Activated T-cell treated with anti-CD3 and anti-CD28 coated beads for 48 hours (primary cell): ENCODE results near the gene NACC2.
A peak's percentile ranks its signal among the peaks of the same experiment; 100 is the strongest.
"Not testable (repeated sequence)": the region's sequence is repeated elsewhere in the genome, so short reads cannot be mapped to it uniquely, and the experiment has no call there.

ENCODE experiments used
- DNase-seq: peaks from one replicate; pipeline ENCODE4 v3.0.0-alpha.2; 2020; ENCODE audit warnings: low read depth

NACC2 gene

GRCh38 chr9:135978642-135979546, 116.2 kb downstream of the NACC2 start:
- no peak for DNase-seq

DNA sequence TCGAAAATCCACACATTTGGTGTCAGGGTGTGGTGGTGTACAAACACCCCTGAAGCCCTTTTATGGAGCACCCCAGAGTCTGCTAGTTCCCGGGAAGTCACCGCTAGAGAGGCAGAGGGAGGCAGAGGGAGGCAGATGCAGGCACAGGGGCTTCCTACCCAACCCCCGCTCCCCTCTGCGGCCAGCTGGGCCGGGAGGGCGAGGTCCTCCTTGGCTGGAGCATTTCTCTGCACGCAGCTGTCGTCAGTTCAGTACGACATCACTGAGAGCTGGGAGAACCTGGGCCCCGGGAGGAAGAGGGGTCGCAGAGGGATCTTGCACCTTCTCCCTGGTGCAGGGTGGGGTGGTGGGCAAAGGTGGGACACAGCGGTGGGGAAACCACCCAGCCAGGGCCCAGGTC, 118.1 kb downstream of the NACC2 start:
- DNase-seq, result no peak

GRCh38 chr9:135976531-135976930, 118.6 kb downstream of the NACC2 start:
- no peak for DNase-seq

DNA sequence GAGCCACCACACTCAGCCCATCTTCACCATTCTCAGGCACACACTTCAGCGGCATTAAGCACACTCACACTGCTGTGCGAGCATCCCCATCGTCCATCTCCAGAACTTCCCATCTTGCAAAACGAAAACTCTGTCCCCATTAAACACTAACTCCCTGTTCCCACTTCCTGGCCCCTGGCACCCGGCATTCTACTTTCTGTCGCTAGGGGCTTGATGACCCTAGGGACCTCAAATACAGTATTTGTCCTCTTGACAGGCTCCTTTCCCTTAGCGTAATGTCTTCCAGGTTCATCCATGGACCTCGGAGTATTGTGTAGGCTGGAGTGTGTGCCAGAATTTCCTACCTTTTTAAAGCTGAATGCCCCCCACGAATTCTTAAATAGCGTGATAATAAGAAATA, 119.3 kb downstream of the NACC2 start:
- no peak for DNase-seq

DNA sequence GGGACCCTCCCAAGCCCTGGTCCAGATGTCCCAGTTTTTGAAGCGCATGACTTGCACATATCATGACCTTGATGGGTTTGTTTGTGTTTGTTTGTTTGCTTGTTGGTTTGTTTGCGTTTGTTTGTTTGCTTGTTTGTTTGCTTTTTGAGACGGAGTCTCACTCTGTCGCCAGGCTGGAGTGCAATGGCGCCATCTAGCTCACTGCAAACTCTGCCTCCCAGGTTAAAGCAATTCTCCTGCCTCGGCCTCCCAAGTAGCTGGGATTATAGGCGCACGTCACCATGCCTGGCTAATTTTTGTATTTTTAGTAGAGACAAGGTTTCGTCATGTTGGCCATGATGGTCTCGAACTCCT, 120.9 kb downstream of the NACC2 start:
- no peak for DNase-seq

GRCh38 chr9:135973277-135974219, 121.5 kb downstream of the NACC2 start:
- no peak for DNase-seq

DNA sequence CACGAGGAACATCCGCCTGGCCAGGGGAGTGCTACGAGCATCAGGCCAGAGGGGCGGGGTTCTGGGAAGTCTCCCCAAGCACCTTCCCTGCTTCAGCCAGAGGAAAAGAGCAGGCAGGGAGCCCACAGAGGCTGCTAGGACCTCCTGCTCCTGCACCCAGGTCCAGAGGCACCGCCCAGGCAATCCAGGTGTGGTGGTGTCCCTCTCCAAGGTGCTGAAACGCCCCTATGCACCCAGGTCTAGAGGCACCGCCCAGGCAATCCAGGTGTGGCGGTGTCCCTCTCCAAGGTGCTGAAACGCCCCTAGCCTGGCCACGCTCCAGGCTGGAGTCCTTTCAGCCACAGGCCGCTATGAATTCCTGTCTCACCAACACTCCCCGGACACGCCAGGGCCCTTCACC, 123.2 kb downstream of the NACC2 start:
- DNase-seq, result no peak

GRCh38 chr9:135971111-135971766, 123.8 kb downstream of the NACC2 start:
- DNase-seq, result no peak

DNA sequence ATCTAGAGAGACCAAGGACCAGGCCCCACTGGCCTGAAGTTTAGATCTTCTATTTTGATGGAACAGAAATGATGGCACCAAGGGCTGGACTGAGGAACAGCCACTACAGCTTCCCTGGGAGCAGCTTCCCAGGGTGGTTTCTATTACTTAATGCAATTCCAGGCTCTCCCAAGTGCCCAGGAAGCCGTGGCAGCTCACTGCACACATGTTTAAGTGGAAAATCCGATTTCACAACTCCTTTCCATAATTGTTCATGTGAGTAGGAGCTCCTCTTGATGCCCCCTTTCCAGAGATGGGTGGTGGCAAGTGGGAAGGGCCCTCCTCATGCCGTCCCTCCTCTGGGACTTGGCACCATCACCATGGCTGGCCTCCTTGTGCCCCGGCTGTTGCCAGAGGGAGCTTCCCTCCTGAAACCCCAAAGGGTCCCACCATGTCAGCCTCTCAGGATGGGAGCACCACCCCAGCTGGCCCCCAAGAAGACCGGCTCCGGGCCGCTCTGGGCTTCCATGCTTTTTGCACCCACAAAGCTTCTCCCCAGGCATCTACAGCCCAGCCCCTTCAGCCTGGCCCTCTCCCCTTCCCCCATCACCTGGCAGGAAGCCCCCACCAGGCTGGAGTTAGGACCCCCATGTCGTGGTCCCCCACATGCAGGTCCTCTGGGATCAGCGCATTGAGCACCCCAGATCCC, 124.8 kb downstream of the NACC2 start:
- DNase-seq, result no peak

DNA sequence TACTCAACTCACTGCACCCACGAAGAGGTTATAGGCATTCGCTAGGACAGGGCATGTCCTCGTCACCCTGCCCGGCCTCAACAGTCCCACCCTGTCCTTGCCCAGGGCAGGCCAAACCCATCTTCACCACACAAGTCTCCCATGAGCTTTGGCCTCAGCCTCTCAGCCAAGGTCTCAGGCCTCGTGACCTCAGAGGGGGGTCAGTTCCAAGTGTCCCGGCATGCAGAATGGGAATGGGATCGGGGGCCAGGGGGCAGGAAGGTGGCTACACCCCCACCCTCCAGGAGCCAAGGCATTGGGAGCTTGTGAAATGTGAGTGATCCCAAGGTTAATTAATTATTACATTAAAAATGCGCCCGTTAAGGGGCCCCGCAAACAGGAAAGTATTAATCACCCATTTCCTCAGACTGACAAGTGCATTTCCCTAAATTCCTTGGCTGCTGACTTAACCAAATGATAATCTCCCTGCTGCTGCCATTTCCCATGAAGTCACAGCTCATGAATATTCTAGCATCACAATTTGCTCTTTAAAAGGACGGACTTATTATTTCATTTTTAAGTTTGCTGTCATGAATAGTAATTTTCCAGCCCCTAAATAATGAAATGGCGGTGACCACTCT, 125.9 kb downstream of the NACC2 start:
- no peak for DNase-seq

GRCh38 chr9:135968601-135969000, 126.5 kb downstream of the NACC2 start:
- DNase-seq, result no peak

GRCh38 chr9:135968083-135968476, 127.0 kb downstream of the NACC2 start:
- DNase-seq, result no peak

DNA sequence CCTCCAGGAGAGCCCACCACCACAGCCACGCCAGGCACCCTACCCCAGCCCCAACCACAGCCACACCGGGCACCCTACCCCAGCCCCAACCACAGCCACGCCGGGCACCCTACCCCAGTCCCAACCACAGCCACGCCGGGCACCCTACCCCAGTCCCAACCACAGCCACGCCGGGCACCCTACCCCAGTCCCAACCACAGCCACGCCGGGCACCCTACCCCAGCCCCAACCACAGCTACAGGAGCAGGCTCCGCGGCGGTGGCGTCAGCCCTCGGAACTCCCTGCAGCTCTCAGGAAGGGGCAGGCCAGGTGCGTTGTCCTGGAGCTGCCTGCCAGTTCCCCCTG, 128.2 kb downstream of the NACC2 start:
- DNase-seq, result not testable (repeated sequence)

DNA sequence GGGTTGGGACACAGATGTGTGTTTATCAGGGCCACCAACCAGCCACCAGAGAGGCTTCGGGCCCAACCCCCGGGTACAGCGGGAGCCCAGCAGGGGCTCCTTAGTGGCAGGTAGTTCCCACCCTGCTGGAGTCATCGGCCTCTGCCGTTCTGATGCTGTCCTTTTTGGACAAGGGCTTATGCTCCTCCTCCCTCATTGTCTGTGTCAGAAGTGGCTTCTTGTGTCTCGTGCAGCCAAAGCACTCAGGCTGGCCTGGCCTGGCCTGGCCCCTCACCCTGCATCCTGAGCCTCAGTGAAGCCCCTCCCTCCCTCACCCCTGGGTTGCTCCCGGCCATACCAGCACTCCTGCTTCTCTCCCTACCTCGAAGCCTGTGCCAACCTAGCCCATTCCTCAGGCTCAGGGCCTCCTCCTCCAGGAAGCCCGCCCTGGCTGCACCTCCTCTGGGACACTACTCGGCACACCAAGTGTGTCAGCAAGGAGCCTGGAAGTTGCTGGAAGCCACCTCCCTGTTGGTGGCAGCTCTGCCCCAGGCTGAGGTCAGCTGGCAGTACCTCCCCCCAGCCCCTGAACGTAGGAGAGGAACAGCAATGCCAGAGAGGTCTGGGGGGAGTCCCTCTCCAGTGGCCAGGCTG, 129.8 kb downstream of the NACC2 start:
- DNase-seq, result no peak

GRCh38 chr9:135963938-135964337, 131.2 kb downstream of the NACC2 start:
- no peak for DNase-seq

DNA sequence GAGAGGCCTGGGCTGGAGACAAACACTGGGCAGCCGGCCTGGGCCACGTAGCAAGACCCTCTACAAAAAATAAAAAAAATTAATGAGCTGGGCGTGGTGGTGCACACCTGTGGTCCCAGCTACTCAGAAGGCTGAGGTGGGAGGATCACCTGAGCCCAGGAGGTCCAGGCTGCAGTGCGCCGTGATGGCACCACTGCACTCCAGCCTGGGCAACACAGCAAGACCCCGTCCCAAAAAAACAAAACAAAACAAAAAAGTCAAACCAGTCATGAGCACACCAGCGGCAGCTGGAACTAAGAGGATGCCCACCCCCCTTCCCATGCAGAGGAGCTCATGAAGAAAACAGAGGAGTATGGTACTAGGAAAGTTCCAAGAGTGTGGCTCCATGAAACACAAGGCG, 131.8 kb downstream of the NACC2 start:
- DNase-seq, result no peak

- DNase-seq, result no peak
Observed at GRCh38 chr9:135962696-135963307, 132.3 kb downstream of the NACC2 start.

GRCh38 chr9:135961811-135962695, 133.0 kb downstream of the NACC2 start:
- DNase-seq, result no peak

DNA sequence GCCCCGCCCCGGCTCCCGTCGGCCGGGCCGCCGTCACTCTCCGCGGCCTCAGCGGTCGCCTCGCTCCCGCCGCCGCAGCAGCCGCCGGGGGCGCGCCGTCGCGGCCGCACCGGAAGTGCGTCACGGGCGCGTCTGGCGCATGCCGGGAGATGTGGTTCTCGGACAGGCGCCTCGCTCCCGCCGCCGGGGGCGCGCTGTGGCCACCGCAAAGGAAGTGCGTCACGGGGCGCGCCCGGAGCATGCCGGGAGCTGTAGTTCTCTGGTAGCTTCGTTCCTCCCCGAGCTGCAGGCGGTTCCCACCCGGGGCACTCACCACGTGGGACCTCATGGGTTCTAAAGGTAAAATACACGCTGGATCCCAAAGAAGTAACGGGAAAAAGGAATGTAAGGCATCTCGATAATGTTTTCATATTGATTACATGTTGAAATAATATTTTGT, 133.8 kb downstream of the NACC2 start, which contains the start of gene UBAC1:
Gene UBAC1 (minus strand): TSS at position 97 of the 439 bp plus-strand sequence. CDS start 211 bp downstream, outside the sequence.
- DNase-seq, result peak; percentile 99
